ELF-1 (cell line): ENCODE data around the gene EGFR.

ENCODE experiments used
- DNase-seq: peaks from one replicate; pipeline ENCODE4 v3.0.0-alpha.2; 2016; ENCODE audit warnings: low read depth, low spot score

The EGFR gene

GRCh38 chr7:55036950-55037736 lies 18.3 kb downstream of the EGFR start:
- no peak for DNase-seq

GRCh38 chr7:55043691-55044370 lies 25.0 kb downstream of the EGFR start:
- DNase-seq, result peak; percentile 30

- DNase-seq, result no peak
Observed at GRCh38 chr7:55044371-55044717, 25.5 kb downstream of the EGFR start.

GRCh38 chr7:55044791-55045190 lies 26.0 kb downstream of the EGFR start:
- no peak for DNase-seq

GRCh38 chr7:55046582-55047342 lies 27.9 kb downstream of the EGFR start:
- peak; percentile 61 for DNase-seq

- no peak for DNase-seq
Observed at GRCh38 chr7:55048221-55048859, 29.5 kb downstream of the EGFR start.

- DNase-seq, result no peak
Observed at GRCh38 chr7:55050281-55050680, 31.5 kb downstream of the EGFR start.

- no peak for DNase-seq
Observed at GRCh38 chr7:55052081-55052480, 33.3 kb downstream of the EGFR start.

GRCh38 chr7:55052741-55053427 lies 34.1 kb downstream of the EGFR start:
- no peak for DNase-seq

GRCh38 chr7:55053651-55054571 lies 35.1 kb downstream of the EGFR start:
- DNase-seq, result no peak

GRCh38 chr7:55054758-55055157 lies 35.9 kb downstream of the EGFR start:
- DNase-seq, result no peak

GRCh38 chr7:55055479-55055878 lies 36.7 kb downstream of the EGFR start:
- no peak for DNase-seq

GRCh38 chr7:55056068-55056467 lies 37.3 kb downstream of the EGFR start:
- DNase-seq, result no peak

- DNase-seq, result no peak
Observed at GRCh38 chr7:55056577-55057480, 38.0 kb downstream of the EGFR start.

GRCh38 chr7:55058314-55058713 lies 39.5 kb downstream of the EGFR start:
- DNase-seq, result no peak

GRCh38 chr7:55059021-55059420 lies 40.2 kb downstream of the EGFR start:
- no peak for DNase-seq

- no peak for DNase-seq
Observed at GRCh38 chr7:55060085-55060484, 41.3 kb downstream of the EGFR start.

GRCh38 chr7:55060636-55061022 lies 41.8 kb downstream of the EGFR start:
- no peak for DNase-seq

- DNase-seq, result no peak
Observed at GRCh38 chr7:55061726-55062499, 43.1 kb downstream of the EGFR start.
